Heart left ventricle (tissue), 13 donors: ENCODE data around the gene HBA2.

Experiments
- POLR2A ChIP-seq, 2 donors: fragments of 450-650 bp; IDR thresholded peaks; one replicate each; pipeline ENCODE4 v1.6.1; 2017; ENCODE audit warnings: antibody characterized with exemption in 2 of 2, mild to moderate bottlenecking in 2 of 2, moderate library complexity in 2 of 2
- TF ChIP-seq, protein P1 (sequence below), 12 donors: fragments of 200-600 bp; sonication (generic) in 4 of 12; IDR thresholded peaks; one replicate each; pipeline versions ENCODE4 v1.5.0 to v1.8.0; 2018 to 2022; ENCODE audit warnings: antibody characterized with exemption in 12 of 12, mild to moderate bottlenecking in 5 of 12
- donor health status: ischemic (EF 13 %, LVEDD 7.1; RV severe dilation, severe dysfunction).
- donor health status: DM: no; HTN: yes; CAD: no.
- donor health status: DM: no; HTN: no; CAD: no.
- donor health status: ischemic (EF 25% LVEDD 6.9; RV normal size, moderate dysfunction).
- donor health status: ischemic (EF 25% LVEDD 5.7; RV mildly dilated, moderate dysfunction).
- donor health status: ischemic (EF 35%, LVEDD 5.7; RV mildly dilated, moderate dysfunction).
- donor health status: nonischemic (EF 11% LVEDD 7.7; RV severe dilation, severe dysfunction).
- donor health status: DM: yes; HTN: yes; CAD: no.
- donor health status: PGD.
- donor health status: ischemic (EF 29% LVEDD 5.4; RV normal size, mild dysfunction).
- donor health status: nonischemic (EF 23%, LVEDD 6.1; RV moderate dilation, normal function).

DNA sequence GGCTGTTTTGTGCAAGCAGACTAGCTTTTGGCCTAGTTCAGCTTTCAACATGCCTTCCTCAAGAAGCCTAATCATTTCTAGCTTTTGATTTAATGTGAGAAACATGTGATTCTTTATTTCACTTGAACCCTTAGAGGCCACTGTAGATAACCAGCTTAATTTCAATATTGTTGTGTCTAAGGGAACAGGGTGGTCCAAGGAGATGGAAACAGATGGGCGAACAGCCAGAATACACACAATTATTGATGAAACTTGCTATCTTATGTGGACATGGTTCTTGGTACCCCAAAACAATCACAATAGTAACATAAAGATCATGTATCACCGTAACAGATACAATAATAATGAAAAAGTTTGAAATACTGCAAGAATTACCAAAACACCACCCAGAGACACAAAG lies 39.0 kb upstream of the HBA2 start:
- TF ChIP-seq, protein P1, sequence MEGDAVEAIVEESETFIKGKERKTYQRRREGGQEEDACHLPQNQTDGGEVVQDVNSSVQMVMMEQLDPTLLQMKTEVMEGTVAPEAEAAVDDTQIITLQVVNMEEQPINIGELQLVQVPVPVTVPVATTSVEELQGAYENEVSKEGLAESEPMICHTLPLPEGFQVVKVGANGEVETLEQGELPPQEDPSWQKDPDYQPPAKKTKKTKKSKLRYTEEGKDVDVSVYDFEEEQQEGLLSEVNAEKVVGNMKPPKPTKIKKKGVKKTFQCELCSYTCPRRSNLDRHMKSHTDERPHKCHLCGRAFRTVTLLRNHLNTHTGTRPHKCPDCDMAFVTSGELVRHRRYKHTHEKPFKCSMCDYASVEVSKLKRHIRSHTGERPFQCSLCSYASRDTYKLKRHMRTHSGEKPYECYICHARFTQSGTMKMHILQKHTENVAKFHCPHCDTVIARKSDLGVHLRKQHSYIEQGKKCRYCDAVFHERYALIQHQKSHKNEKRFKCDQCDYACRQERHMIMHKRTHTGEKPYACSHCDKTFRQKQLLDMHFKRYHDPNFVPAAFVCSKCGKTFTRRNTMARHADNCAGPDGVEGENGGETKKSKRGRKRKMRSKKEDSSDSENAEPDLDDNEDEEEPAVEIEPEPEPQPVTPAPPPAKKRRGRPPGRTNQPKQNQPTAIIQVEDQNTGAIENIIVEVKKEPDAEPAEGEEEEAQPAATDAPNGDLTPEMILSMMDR (IDR thresholded peaks at IDR 0.05), result no peak
- TF ChIP-seq POLR2A (IDR thresholded peaks at IDR 0.05), result no peak
